GM23338 (cell line): ENCODE data around the gene TBC1D14. TPM values are rescaled to one million over a fixed set of nuclear protein-coding genes. Genes with fewer than 3 reads are reported as not detected.

Experiments used
- ATAC-seq: fragments of 200-7000 bp; cut with Tn5 transposase; 3 replicates; pipeline ENCODE4 v1.9.1; 2020
- DNase-seq: peaks from one replicate; pipeline ENCODE4 v3.0.0-alpha.2; 2015; ENCODE audit warnings: low spot score
- H2AFZ ChIP-seq: fragments of 200-600 bp; sonication (generic); 2 replicates; pipeline ENCODE4 v1.8.0; 2016; ENCODE audit warnings: antibody characterized with exemption, mild to moderate bottlenecking, moderate library complexity
- H3F3A ChIP-seq: fragments of 200-600 bp; sonication (generic); replicated peaks from 2 replicates; pipeline ENCODE4 v1.8.0; 2017; ENCODE audit warnings: antibody characterized with exemption, mixed run types, low read depth
- H3K27ac ChIP-seq: fragments of 200-600 bp; sonication (generic); 2 replicates; pipeline ENCODE4 v1.6.1; 2016; ENCODE audit warnings: low read depth
- H3K27me3 ChIP-seq: fragments of 200-600 bp; sonication (generic); 2 replicates; pipeline ENCODE4 v1.8.0; 2016; ENCODE audit warnings: mild to moderate bottlenecking, mixed run types, moderate library complexity; ENCODE audit not compliant: insufficient read depth
- H3K36me3 ChIP-seq: fragments of 200-600 bp; sonication (generic); 2 replicates; pipeline ENCODE4 v1.8.0; 2016; ENCODE audit warnings: mild to moderate bottlenecking; ENCODE audit not compliant: insufficient read depth
- H3K4me1 ChIP-seq: fragments of 200-600 bp; sonication (generic); 2 replicates; pipeline ENCODE4 v1.8.0; 2016; ENCODE audit warnings: mild to moderate bottlenecking, moderate library complexity; ENCODE audit not compliant: insufficient read depth
- H3K4me2 ChIP-seq: fragments of 200-600 bp; sonication (generic); 2 replicates; pipeline ENCODE4 v1.7.1; 2017; ENCODE audit warnings: mixed run types
- H3K4me3 ChIP-seq: fragments of 200-600 bp; sonication (generic); 2 replicates; pipeline ENCODE4 v1.6.1; 2016; ENCODE audit warnings: mixed run types
- H3K79me2 ChIP-seq: fragments of 200-600 bp; sonication (generic); replicated peaks from 2 replicates; pipeline ENCODE4 v1.8.0; 2017; ENCODE audit warnings: mild to moderate bottlenecking; ENCODE audit not compliant: insufficient read depth
- H3K9me2 ChIP-seq: fragments of 200-600 bp; sonication (generic); 2 replicates; pipeline ENCODE4 v1.8.0; 2017; ENCODE audit not compliant: insufficient read depth
- H4K20me1 ChIP-seq: fragments of 200-600 bp; sonication (generic); replicated peaks from 2 replicates; pipeline ENCODE4 v1.8.0; 2017; ENCODE audit warnings: mild to moderate bottlenecking; ENCODE audit not compliant: insufficient read depth
- H3K27ac Mint-ChIP-seq: 2 replicates; pipeline ENCODE4 v1.8.0; 2020; ENCODE audit warnings: inconsistent platforms, mild to moderate bottlenecking, moderate library complexity, mixed read lengths
- H3K27me3 Mint-ChIP-seq: 3 replicates; pipeline ENCODE4 v1.8.0; 2022; ENCODE audit warnings: low read depth, mild to moderate bottlenecking, moderate library complexity, mixed read lengths, inconsistent platforms; ENCODE audit not compliant: insufficient read depth, poor library complexity
- H3K36me3 Mint-ChIP-seq: 3 replicates; pipeline ENCODE4 v1.8.0; 2021; ENCODE audit warnings: low read depth, mild to moderate bottlenecking, inconsistent platforms, moderate library complexity, mixed read lengths
- H3K4me1 Mint-ChIP-seq: 3 replicates; pipeline ENCODE4 v1.8.0; 2020; ENCODE audit warnings: mild to moderate bottlenecking, inconsistent platforms, mixed read lengths
- H3K4me3 Mint-ChIP-seq: 3 replicates; pipeline ENCODE4 v1.8.0; 2021; ENCODE audit warnings: moderate library complexity, mild to moderate bottlenecking, inconsistent platforms, mixed read lengths
- H3K9me3 Mint-ChIP-seq: 3 replicates; pipeline ENCODE4 v1.8.0; 2020; ENCODE audit warnings: moderate library complexity, mild to moderate bottlenecking, inconsistent platforms, mixed read lengths
- CREB1 ChIP-seq: fragments of 250-450 bp; sonication (Bioruptor Pico); IDR thresholded peaks from 2 replicates; pipeline ENCODE4 v1.5.0; 2020; ENCODE audit warnings: low read depth, mild to moderate bottlenecking, moderate library complexity
- CTCF ChIP-seq, 2 experiments: fragments of 200-600 bp in 1 of 2; sonication (generic) in 1 of 2; conservative IDR thresholded peaks; 2 replicates each; pipeline versions ENCODE4 v1.5.1 to v1.6.1; 2016 to 2017; ENCODE audit warnings: antibody characterized with exemption in 2 of 2, low read depth in 2 of 2, mild to moderate bottlenecking in 2 of 2, moderate library complexity in 1 of 2
- EZH2 ChIP-seq: fragments of 200-600 bp; sonication (generic); IDR thresholded peaks from one replicate; pipeline ENCODE4 v1.8.0; 2017; ENCODE audit warnings: antibody characterized with exemption, mild to moderate bottlenecking, low read depth; ENCODE audit not compliant: unreplicated experiment
- EZH2phosphoT487 ChIP-seq: fragments of 200-600 bp; sonication (generic); IDR thresholded peaks from one replicate; pipeline ENCODE4 v1.8.1; 2018; ENCODE audit warnings: antibody characterized with exemption; ENCODE audit not compliant: unreplicated experiment
- JUNB ChIP-seq: IDR thresholded peaks from one replicate; pipeline ENCODE4 v1.6.1; 2016; ENCODE audit warnings: antibody characterized with exemption; ENCODE audit not compliant: unreplicated experiment
- NANOG ChIP-seq: IDR thresholded peaks from 2 replicates; pipeline ENCODE4 v1.6.1; 2016; ENCODE audit warnings: antibody characterized with exemption, borderline replicate concordance
- POLR2AphosphoS5 ChIP-seq: IDR thresholded peaks from 2 replicates; pipeline ENCODE4 v1.6.1; 2016; ENCODE audit warnings: antibody characterized with exemption, low read depth
- REST ChIP-seq: IDR thresholded peaks from one replicate; pipeline ENCODE4 v1.6.1; 2018; ENCODE audit warnings: antibody characterized with exemption; ENCODE audit not compliant: unreplicated experiment
- STAT1 ChIP-seq: IDR thresholded peaks from one replicate; pipeline ENCODE4 v1.6.1; 2016; ENCODE audit warnings: antibody characterized with exemption; ENCODE audit not compliant: unreplicated experiment
- ZNF114 ChIP-seq: fragments of 250-450 bp; sonication (Bioruptor Pico); IDR thresholded peaks from 2 replicates; pipeline ENCODE4 v1.5.0; 2020; ENCODE audit warnings: mild to moderate bottlenecking, moderate library complexity
- ZNF331 ChIP-seq: fragments of 250-450 bp; sonication (Bioruptor Pico); IDR thresholded peaks from 2 replicates; pipeline ENCODE4 v1.5.0; 2020; ENCODE audit warnings: low read depth, mild to moderate bottlenecking, moderate library complexity
- polyA plus RNA-seq: library from polyadenylated mRNA; unstranded; fragments of >200 nt; fragmentation: Nextera tagmentation; extraction: Ambion mirVana; gene quantifications from 2 replicates; pipeline ENCODE4 v1.2.1, GENCODE V29; 2016
- total RNA-seq: library from RNA; depleted of rRNA; stranded (reverse); fragments of >200 nt; shearing (Covaris generic); gene quantifications from 2 replicates; pipeline ENCODE4 v1.2.3, GENCODE V29; 2014
- TF ChIP-seq, protein P1 (sequence below): IDR thresholded peaks from 2 replicates; pipeline ENCODE4 v1.6.1; 2016; ENCODE audit warnings: antibody characterized with exemption

The TBC1D14 gene
- total and polyA plus RNA-seq, 2 experiments from 2014 or later, result 18.2 to 59.7 TPM

DNA sequence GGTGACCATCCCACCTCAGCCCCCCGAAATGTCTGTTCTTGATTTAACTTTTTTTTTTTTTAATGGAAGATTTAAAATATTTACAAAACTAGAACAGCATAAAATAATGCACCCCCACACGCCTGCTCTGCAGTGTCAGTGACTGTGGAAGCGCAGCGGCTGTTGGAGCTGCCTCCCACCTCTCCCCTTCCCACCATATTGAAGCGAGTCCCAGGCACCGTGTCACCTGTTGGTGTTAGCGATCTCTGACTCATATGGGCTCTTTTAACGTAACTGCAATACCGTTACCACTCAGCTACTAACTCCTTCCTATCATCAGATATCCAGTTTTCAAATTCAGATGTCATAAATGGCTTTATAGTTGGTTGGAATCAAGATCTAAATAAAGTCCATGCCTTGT is 116.5 kb downstream of the TBC1D14 start:
- Mint-ChIP-seq H3K4me1 (peaks cover 17% of the 10 kb centered on the region), H3K27me3 (peaks cover 10% of the 10 kb centered on the region), H3K27ac (no peak overlapping the region; the same call in 1 of the 2 replicates), H3K4me3 (no peak overlapping the region; the same call in 2 of the 3 replicates), H3K9me3 (no peaks in the 10 kb centered on the region; the same call in 2 of the 3 replicates), H3K36me3 (peaks cover 62% of the 10 kb centered on the region)
- Histone ChIP-seq H3K27ac (no peak overlapping the region), H3K9me2 (no peaks in the 10 kb centered on the region), H3F3A (no peaks in the 10 kb centered on the region), H3K27me3 (no peaks in the 10 kb centered on the region), H3K79me2 (peaks cover 3% of the 10 kb centered on the region; the same call in 1 of the 2 replicates), H2AFZ (no peak overlapping the region), H3K4me2 (no peak overlapping the region), H3K4me1 (no peaks in the 10 kb centered on the region; the same call in 1 of the 2 replicates), H4K20me1 (peaks cover 7% of the 10 kb centered on the region), H3K4me3 (no peak overlapping the region), H3K36me3 (peaks cover 6% of the 10 kb centered on the region)
- DNase-seq (no peak), ATAC-seq (no peak)
- TF ChIP-seq, protein P1, sequence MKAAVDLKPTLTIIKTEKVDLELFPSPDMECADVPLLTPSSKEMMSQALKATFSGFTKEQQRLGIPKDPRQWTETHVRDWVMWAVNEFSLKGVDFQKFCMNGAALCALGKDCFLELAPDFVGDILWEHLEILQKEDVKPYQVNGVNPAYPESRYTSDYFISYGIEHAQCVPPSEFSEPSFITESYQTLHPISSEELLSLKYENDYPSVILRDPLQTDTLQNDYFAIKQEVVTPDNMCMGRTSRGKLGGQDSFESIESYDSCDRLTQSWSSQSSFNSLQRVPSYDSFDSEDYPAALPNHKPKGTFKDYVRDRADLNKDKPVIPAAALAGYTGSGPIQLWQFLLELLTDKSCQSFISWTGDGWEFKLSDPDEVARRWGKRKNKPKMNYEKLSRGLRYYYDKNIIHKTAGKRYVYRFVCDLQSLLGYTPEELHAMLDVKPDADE, result no peak
- no peak for TF ChIP-seq JUNB
- TF ChIP-seq CREB1 (CRISPR knock-in tag), result no peak
- no peak for TF ChIP-seq EZH2
- no peak for TF ChIP-seq REST
- no peak for TF ChIP-seq CTCF (conservative IDR thresholded peaks at IDR 0.05; ENCODE audit: low read depth in 2 of 2)

DNA sequence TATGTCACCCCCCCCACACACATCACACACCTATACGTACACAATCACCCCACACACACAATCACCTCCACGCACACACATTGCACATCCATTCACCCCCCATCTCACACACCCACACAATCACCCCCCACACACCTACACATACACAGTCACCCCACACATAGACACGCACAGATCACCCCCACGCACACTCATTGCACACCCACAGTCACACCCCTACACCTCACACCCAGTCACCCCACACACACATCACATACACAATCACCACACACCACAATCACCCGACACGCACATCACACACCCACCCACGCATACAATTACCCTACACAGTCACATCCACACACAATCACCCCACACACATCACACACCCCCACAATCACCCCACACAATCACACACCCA is 117.7 kb downstream of the TBC1D14 start:
- H3K9me2 ChIP-seq, result no peaks in the 10 kb centered on the region
- H3K27ac Mint-ChIP-seq, result no peak overlapping the region
- ATAC-seq (no peak), DNase-seq (no peak)
- no peaks in the 10 kb centered on the region for H3K9me3 Mint-ChIP-seq
- H3K79me2 ChIP-seq, result no peaks in the 10 kb centered on the region
- no peak overlapping the region for H2AFZ ChIP-seq
- peaks cover 17% of the 10 kb centered on the region for H3K4me1 Mint-ChIP-seq
- no peaks in the 10 kb centered on the region for H3F3A ChIP-seq
- H3K36me3 ChIP-seq, result peaks cover 6% of the 10 kb centered on the region
- H3K4me3 Mint-ChIP-seq, result no peak overlapping the region
- H3K4me2 ChIP-seq, result no peak overlapping the region
- H3K4me1 ChIP-seq, result no peaks in the 10 kb centered on the region; the same call in 1 of the 2 replicates
- no peak overlapping the region for H3K4me3 ChIP-seq
- H3K27ac ChIP-seq, result no peak overlapping the region
- H4K20me1 ChIP-seq, result peaks cover 7% of the 10 kb centered on the region
- no peaks in the 10 kb centered on the region for H3K27me3 ChIP-seq
- peaks cover 9% of the 10 kb centered on the region for H3K27me3 Mint-ChIP-seq
- H3K36me3 Mint-ChIP-seq, result peaks cover 64% of the 10 kb centered on the region
- no peak for TF ChIP-seq STAT1
- TF ChIP-seq EZH2phosphoT487, result no peak
- TF ChIP-seq REST, result no peak
- TF ChIP-seq ZNF114, result no peak
- no peak for TF ChIP-seq POLR2AphosphoS5
- TF ChIP-seq ZNF331, result no peak
- no peak for TF ChIP-seq CTCF (conservative IDR thresholded peaks at IDR 0.05; ENCODE audit: low read depth in 2 of 2)
- no peak for TF ChIP-seq NANOG
- TF ChIP-seq CREB1 (CRISPR knock-in tag), result no peak
